AG04450 (cell line): Measurements from ENCODE around the gene CALCA. TPM values are rescaled to one million over a fixed set of nuclear protein-coding genes. Genes with fewer than 3 reads are reported as not detected.

ENCODE experiments used
- CTCF ChIA-PET: fragments of 300-600, 350-600 bp; formaldehyde crosslinking; extraction: SDS; loops from one replicate; lab custom pipeline; 2022; ENCODE audit warnings: antibody characterized with exemption, inconsistent platforms; lab: Charles Lee
- POLR2A ChIA-PET: fragments of 350-600 bp; formaldehyde crosslinking; extraction: SDS; loops from one replicate; lab custom pipeline; 2021; ENCODE audit warnings: antibody characterized with exemption, inconsistent platforms; lab: Yijun Ruan, JAX
- DNase-seq: peaks from one replicate; pipeline ENCODE4 v3.0.0-alpha.2; 2011; ENCODE audit warnings: low read depth, low spot score
- H3K27ac ChIP-seq: one replicate; pipeline ENCODE4 v1.5.1; 2012; ENCODE audit warnings: low read depth, low read length, control low read depth
- H3K27me3 ChIP-seq: one replicate; pipeline ENCODE4 v1.6.0; 2012; ENCODE audit warnings: low read length; ENCODE audit not compliant: control insufficient read depth, insufficient read depth
- H3K4me3 ChIP-seq: 2 replicates; pipeline ENCODE4 v1.5.1; 2011; ENCODE audit warnings: mild to moderate bottlenecking, low read depth, low read length, control low read depth
- H3K9me3 ChIP-seq: 2 replicates; pipeline ENCODE4 v1.5.1; 2012; ENCODE audit warnings: low read length; ENCODE audit not compliant: control insufficient read depth, insufficient read depth
- CTCF ChIP-seq: IDR thresholded peaks from 2 replicates; pipeline ENCODE4 v1.5.1; 2011; ENCODE audit warnings: low read depth, low read length, control low read depth, inconsistent platforms
- polyA plus RNA-seq: library from polyadenylated mRNA; depleted of rRNA; stranded (reverse); fragments of >200 nt; gene quantifications from 2 replicates; pipeline ENCODE4 v1.2.3, GENCODE V29; 2011

CALCA gene
- polyA plus RNA-seq, 1 experiment = not detected

- Histone ChIP-seq H3K4me3 (no peak overlapping the region), H3K27me3 (no peaks in the 10 kb centered on the region), H3K27ac (no peak overlapping the region), H3K9me3 (no peaks in the 10 kb centered on the region)
- TF ChIP-seq CTCF = no peak
- no peak for DNase-seq
- POLR2A ChIA-PET = no interaction called here
- CTCF ChIA-PET = no interaction called here
Measured at GRCh38 chr11:14949437-14950147, 22.6 kb downstream of the CALCA start.

- no peaks in the 10 kb centered on the region for H3K9me3 ChIP-seq
- ChIA-PET CTCF (no interaction called here), POLR2A (no interaction called here)
- H3K27ac ChIP-seq = no peak overlapping the region
- no peak for DNase-seq
- H3K27me3 ChIP-seq = no peaks in the 10 kb centered on the region
- H3K4me3 ChIP-seq = no peak overlapping the region
- TF ChIP-seq CTCF = no peak
Measured at GRCh38 chr11:14942745-14943144, 29.4 kb downstream of the CALCA start.

GRCh38 chr11:14938936-14939335 is 33.2 kb downstream of the CALCA start:
- Histone ChIP-seq H3K4me3 (no peak overlapping the region), H3K9me3 (no peaks in the 10 kb centered on the region), H3K27ac (no peak overlapping the region), H3K27me3 (no peaks in the 10 kb centered on the region)
- DNase-seq = no peak
- ChIA-PET CTCF (interaction anchor here (0.6 kb wide), 1 partner anchor 413 kb away, joined by 3 read pairs; no protein-coding TSS in a partner anchor), POLR2A (no interaction called here)
- TF ChIP-seq CTCF = no peak

- ChIA-PET CTCF (no interaction called here), POLR2A (no interaction called here)
- Histone ChIP-seq H3K27me3 (no peaks in the 10 kb centered on the region), H3K9me3 (no peaks in the 10 kb centered on the region), H3K27ac (no peak overlapping the region), H3K4me3 (no peak overlapping the region)
- DNase-seq = no peak
- no peak for TF ChIP-seq CTCF
Measured at GRCh38 chr11:14934641-14935351, 37.4 kb downstream of the CALCA start.

GRCh38 chr11:14932447-14932846 is 39.7 kb downstream of the CALCA start:
- POLR2A ChIA-PET = no interaction called here
- no peak overlapping the region for H3K4me3 ChIP-seq
- no peak for TF ChIP-seq CTCF
- CTCF ChIA-PET = no interaction called here
- H3K9me3 ChIP-seq = no peaks in the 10 kb centered on the region
- DNase-seq = no peak
- no peaks in the 10 kb centered on the region for H3K27me3 ChIP-seq
- H3K27ac ChIP-seq = no peak overlapping the region
